Common myeloid progenitor, CD34-positive (primary cell): ENCODE results near the gene TMBIM6.
A peak's percentile ranks its signal among the peaks of the same experiment; 100 is the strongest.
"Not testable (repeated sequence)": the region's sequence is repeated elsewhere in the genome, so short reads cannot be mapped to it uniquely, and the experiment has no call there.

Experiments used
- CTCF ChIA-PET: fragments of 350-600 bp; sonication (Branson Sonifier 250); formaldehyde crosslinking; loops from one replicate; lab custom pipeline; 2021; ENCODE audit warnings: antibody characterized with exemption; lab: Charles Lee
- POLR2A ChIA-PET: fragments of 350-600 bp; sonication (Branson Sonifier 250); formaldehyde crosslinking; loops from one replicate; lab custom pipeline; 2021; ENCODE audit warnings: antibody characterized with exemption; lab: Charles Lee
- DNase-seq, 3 donors: peaks; one replicate each; pipeline versions ENCODE4 v3.0.0 to v3.0.0-alpha.2; 2013
- H3K27ac ChIP-seq, 2 experiments: 1 replicate in 1 of 2; 2 replicates in 1 of 2; pipeline ENCODE4 v1.7.0; 2013; ENCODE audit warnings: inconsistent platforms in 2 of 2, low read length in 2 of 2, mild to moderate bottlenecking in 2 of 2, low read depth in 1 of 2, moderate library complexity in 1 of 2; ENCODE audit not compliant: severe bottlenecking in 2 of 2, insufficient read depth in 1 of 2, poor library complexity in 1 of 2
- H3K27me3 ChIP-seq, 5 experiments: replicated peaks in 2 of 5; 1 replicate in 3 of 5; 2 replicates in 2 of 5; pipeline versions ENCODE4 v1.6.1 to v1.7.0; 2013; ENCODE audit warnings: low read length in 4 of 5, mild to moderate bottlenecking in 2 of 5, moderate library complexity in 2 of 5, inconsistent platforms in 1 of 5; ENCODE audit not compliant: insufficient read depth in 5 of 5, control insufficient read depth in 4 of 5
- H3K36me3 ChIP-seq, 4 experiments: 1 replicate in 2 of 4; 2 replicates in 2 of 4; pipeline versions ENCODE4 v1.6.1 to v1.7.0; 2013; ENCODE audit warnings: low read length in 3 of 4, control low read depth in 1 of 4, mild to moderate bottlenecking in 1 of 4; ENCODE audit not compliant: control insufficient read depth in 4 of 4, insufficient read depth in 4 of 4
- H3K4me1 ChIP-seq, 4 experiments: 1 replicate in 3 of 4; 2 replicates in 1 of 4; pipeline versions ENCODE4 v1.6.1 to v1.7.1; 2013; ENCODE audit warnings: low read length in 3 of 4, mild to moderate bottlenecking in 3 of 4, control low read depth in 1 of 4, inconsistent platforms in 1 of 4, moderate library complexity in 1 of 4; ENCODE audit not compliant: control insufficient read depth in 4 of 4, insufficient read depth in 4 of 4; ENCODE audit errors: control extremely low read depth in 1 of 4
- H3K4me3 ChIP-seq, 7 experiments: 1 replicate in 4 of 7; 2 replicates in 3 of 7; pipeline versions ENCODE4 v1.5.1 to v1.7.0; 2013; ENCODE audit warnings: mild to moderate bottlenecking in 7 of 7, low read length in 6 of 7, moderate library complexity in 6 of 7, inconsistent platforms in 2 of 7, low read depth in 2 of 7, control low read depth in 1 of 7; ENCODE audit not compliant: insufficient read depth in 4 of 7, control insufficient read depth in 1 of 7; ENCODE audit errors: extremely low read depth in 1 of 7
- H3K9me3 ChIP-seq, 5 experiments: 1 replicate in 4 of 5; 2 replicates in 1 of 5; pipeline versions ENCODE4 v1.6.1 to v1.7.1; 2013; ENCODE audit warnings: low read length in 4 of 5, mild to moderate bottlenecking in 2 of 5, inconsistent platforms in 1 of 5, low read depth in 1 of 5, moderate library complexity in 1 of 5; ENCODE audit not compliant: control insufficient read depth in 4 of 5, insufficient read depth in 2 of 5; ENCODE audit errors: control extremely low read depth in 1 of 5
- WGBS: methylation state at CpG from one replicate; pipeline ENCODE4 v1.1.5; 2013; ENCODE audit not compliant: insufficient coverage; 5-methylcytosine and 5-hydroxymethylcytosine counted together

Gene TMBIM6

GRCh38 chr12:49773102-49773501 is 31.7 kb downstream of the TMBIM6 start:
- ChIA-PET POLR2A (interaction anchor here (0.6 kb wide), 1 partner anchor 110 kb away, joined by 3 read pairs; no protein-coding TSS in a partner anchor), CTCF (interaction anchor here (0.6 to 1.9 kb wide), 5 partner anchors 10 to 74 kb away, joined by 3 to 6 read pairs (median 5); partner anchors contain the start of gene TMBIM6)

GRCh38 chr12:49776413-49776812 is 35.1 kb downstream of the TMBIM6 start:
- Histone ChIP-seq H3K36me3 (no peaks in the 10 kb centered on the region), H3K9me3 (no peaks in the 10 kb centered on the region), H3K27me3 (no peaks in the 10 kb centered on the region), H3K27ac (no peak overlapping the region), H3K4me3 (no peak overlapping the region), H3K4me1 (peaks cover 0 to 5% (median 0%) of the 10 kb centered on the region in 4 experiments)
- WGBS: 15% methylated on average over 6 of the region's 7 CpGs
- CTCF ChIA-PET: interaction anchor here (0.9 to 4.6 kb wide), 11 partner anchors 8 to 85 kb away, joined by 3 to 96 read pairs (median 4); partner anchors contain the start of genes BCDIN3D and NCKAP5L
- DNase-seq: peak; percentile 39 to 63 (median 60)
- POLR2A ChIA-PET: no interaction called here

More at GRCh38 chr12:49773102-49773501, 31.7 kb downstream of the TMBIM6 start:
- not testable (repeated sequence) for H3K27ac ChIP-seq, H3K4me3 ChIP-seq, DNase-seq, H3K36me3 ChIP-seq, H3K4me1 ChIP-seq, H3K27me3 ChIP-seq, H3K9me3 ChIP-seq
- 100% methylated on average over 1 of the region's 7 CpGs for WGBS

DNA sequence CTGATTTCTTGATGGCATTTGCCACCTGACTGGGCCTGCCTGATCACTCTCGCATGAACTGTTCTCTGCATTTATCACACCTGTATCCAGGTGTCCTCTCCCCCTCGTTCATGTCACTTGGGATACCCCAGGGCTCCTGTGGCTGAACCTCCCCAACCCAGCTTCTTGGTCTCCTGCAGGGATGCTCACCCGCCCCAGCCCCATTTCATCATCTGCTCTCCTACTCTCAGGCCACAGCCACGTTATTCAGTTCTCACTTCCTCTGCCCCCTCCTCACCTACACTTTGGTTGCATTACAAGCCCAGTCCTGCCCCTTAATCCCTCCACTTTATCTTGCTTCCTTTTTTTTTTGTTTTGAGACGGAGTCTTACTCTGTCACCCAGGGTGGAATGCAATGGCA is 35.5 kb downstream of the TMBIM6 start:
- ChIA-PET POLR2A (no interaction called here), CTCF (interaction anchor here (0.9 to 4.6 kb wide), 20 partner anchors 8 to 133 kb away, joined by 3 to 96 read pairs (median 4); partner anchors contain the start of genes BCDIN3D, NCKAP5L and TMBIM6)
- no peak overlapping the region for H3K4me3 ChIP-seq
- no peak for DNase-seq
- peaks cover 0 to 5% (median 0%) of the 10 kb centered on the region in 4 experiments for H3K4me1 ChIP-seq
- no peak overlapping the region for H3K27ac ChIP-seq
- no peaks in the 10 kb centered on the region for H3K36me3 ChIP-seq
- H3K27me3 ChIP-seq: no peaks in the 10 kb centered on the region
- WGBS: 84% methylated on average over 5 of the region's 5 CpGs
- H3K9me3 ChIP-seq: no peaks in the 10 kb centered on the region

DNA sequence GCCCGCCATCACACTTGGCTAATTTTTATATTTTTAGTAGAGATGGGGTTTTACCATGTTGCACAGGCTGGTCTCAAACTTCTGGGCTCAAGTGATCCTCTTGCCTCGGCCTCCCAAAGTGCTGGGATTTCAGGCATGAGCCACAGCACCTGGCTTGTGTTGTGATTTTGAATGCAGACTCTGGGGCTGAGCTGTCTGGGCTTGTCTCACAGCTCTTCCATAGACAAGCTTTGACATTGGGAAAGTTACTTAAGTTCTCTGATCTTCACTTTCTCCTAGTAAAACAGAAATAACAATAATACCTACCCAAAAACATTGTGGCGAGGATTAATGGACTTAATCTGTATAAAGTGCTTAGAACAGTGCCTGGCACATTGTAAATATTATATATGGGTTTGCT is 36.0 kb downstream of the TMBIM6 start:
- no peak overlapping the region for H3K4me3 ChIP-seq
- no peaks in the 10 kb centered on the region for H3K36me3 ChIP-seq
- peaks cover 0 to 5% (median 0%) of the 10 kb centered on the region in 4 experiments for H3K4me1 ChIP-seq
- DNase-seq: no peak
- H3K27me3 ChIP-seq: no peaks in the 10 kb centered on the region
- CTCF ChIA-PET: interaction anchor here (0.9 to 4.6 kb wide), 25 partner anchors 8 to 138 kb away, joined by 3 to 96 read pairs (median 4); partner anchors contain the start of genes BCDIN3D, NCKAP5L and TMBIM6
- POLR2A ChIA-PET: no interaction called here
- H3K9me3 ChIP-seq: no peaks in the 10 kb centered on the region
- H3K27ac ChIP-seq: no peak overlapping the region
- WGBS: 100% methylated on average over 1 of the region's 3 CpGs

DNA sequence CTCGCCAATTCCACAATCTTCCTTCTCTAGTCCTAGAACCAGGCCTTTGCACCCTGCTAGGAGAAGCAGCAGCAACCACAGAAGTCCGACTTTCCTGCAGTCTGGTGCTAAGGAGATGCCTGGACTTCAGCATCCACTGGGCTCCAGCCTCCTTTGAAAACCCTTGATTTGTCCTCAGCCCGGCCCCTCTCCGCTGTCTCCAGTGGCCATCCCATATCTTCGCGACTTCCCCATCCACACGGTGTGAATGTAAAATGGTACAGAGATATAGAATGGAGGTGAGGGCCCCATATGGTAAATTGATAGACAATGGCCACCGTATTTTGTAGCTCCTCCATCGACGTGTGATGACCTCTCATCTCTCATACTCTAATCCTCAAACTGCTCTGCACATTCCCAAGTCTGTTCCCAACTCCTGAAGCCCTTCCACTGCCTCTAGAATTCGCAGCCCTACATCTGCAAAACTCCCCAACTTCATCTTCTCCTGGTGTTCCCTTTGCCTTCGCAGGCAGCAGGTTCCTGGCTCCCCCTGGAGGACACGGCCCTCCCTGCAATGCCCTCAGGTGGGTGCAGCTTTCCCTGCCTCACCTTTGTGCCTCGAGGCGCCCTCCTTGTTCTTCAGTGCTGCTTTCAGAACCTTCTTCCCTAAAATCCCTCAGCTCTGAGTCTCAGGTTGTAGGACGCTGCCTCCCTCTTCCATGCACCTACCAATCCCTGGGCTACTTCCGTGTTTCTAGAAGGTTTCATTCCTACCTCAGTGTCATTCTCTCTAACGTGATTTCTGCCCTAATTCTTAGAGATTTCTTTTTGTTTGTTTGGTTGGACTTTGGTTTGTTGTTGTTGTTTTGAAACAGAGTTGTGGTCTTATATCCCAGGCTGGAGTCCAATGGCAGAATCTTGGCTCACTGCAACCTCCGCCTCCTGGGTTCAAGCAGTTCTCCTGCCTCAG is 36.7 kb downstream of the TMBIM6 start:
- H3K27me3 ChIP-seq: no peaks in the 10 kb centered on the region
- 39% methylated on average over 14 of the region's 19 CpGs for WGBS
- CTCF ChIA-PET: interaction anchor here (0.9 to 4.6 kb wide), 29 partner anchors 8 to 168 kb away, joined by 3 to 96 read pairs (median 4); partner anchors contain the start of genes BCDIN3D, NCKAP5L and TMBIM6
- no peaks in the 10 kb centered on the region for H3K9me3 ChIP-seq
- no peak overlapping the region for H3K4me3 ChIP-seq
- peaks cover 0 to 5% (median 0%) of the 10 kb centered on the region in 4 experiments for H3K4me1 ChIP-seq
- H3K27ac ChIP-seq: no peak overlapping the region
- no peaks in the 10 kb centered on the region for H3K36me3 ChIP-seq
- POLR2A ChIA-PET: interaction anchor here (0.8 kb wide), 1 partner anchor 61 kb away, joined by 3 read pairs; no protein-coding TSS in a partner anchor
- DNase-seq: peak; percentile 39 to 46 (median 44)

- POLR2A ChIA-PET: no interaction called here
- H3K4me1 ChIP-seq: peaks cover 0 to 6% (median 2%) of the 10 kb centered on the region in 4 experiments
- 80% methylated on average over 1 of the region's 2 CpGs for WGBS
- no peaks in the 10 kb centered on the region for H3K36me3 ChIP-seq
- H3K27me3 ChIP-seq: no peaks in the 10 kb centered on the region
- peak in 1 of 3 donors; percentile 25 for DNase-seq
- no peak overlapping the region for H3K27ac ChIP-seq
- CTCF ChIA-PET: interaction anchor here (1.3 to 4.6 kb wide), 6 partner anchors 19 to 142 kb away, joined by 3 to 96 read pairs (median 11); partner anchors contain the start of genes BCDIN3D and NCKAP5L
- H3K4me3 ChIP-seq: no peak overlapping the region
- H3K9me3 ChIP-seq: no peaks in the 10 kb centered on the region
Measured at GRCh38 chr12:49779581-49779980, 38.2 kb downstream of the TMBIM6 start.
